GM19324 (cell line): ENCODE results near the gene CLRN2.
"Not testable (repeated sequence)": the region's sequence is repeated elsewhere in the genome, so short reads cannot be mapped to it uniquely, and the experiment has no call there.

Experiments used
- ATAC-seq: cut with Tn5 transposase; IDR thresholded peaks from one replicate; pipeline ENCODE4 v1.9.1; 2021; ENCODE audit warnings: mild to moderate bottlenecking, moderate library complexity; ENCODE audit not compliant: unreplicated experiment, low FRiP score

The CLRN2 gene

DNA sequence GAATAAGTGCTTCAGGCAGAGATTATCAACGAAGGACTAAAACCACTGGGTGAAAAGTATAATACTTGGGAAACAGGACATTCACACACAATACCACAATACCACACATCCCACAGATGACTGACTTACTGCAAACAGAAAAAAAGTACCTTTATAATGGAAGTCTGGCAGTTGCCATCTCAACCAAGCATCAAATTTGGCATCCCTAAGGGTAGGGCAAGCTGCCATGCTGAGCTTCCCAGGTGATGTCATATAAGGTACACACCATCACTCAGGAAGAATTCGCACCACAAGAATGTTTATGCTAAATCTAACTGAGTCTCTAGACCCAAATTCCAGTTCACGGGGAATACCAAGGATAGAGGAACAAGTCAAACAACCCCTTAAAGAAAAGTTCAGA is 12.2 kb upstream of the CLRN2 start:
- ATAC-seq, result no peak

DNA sequence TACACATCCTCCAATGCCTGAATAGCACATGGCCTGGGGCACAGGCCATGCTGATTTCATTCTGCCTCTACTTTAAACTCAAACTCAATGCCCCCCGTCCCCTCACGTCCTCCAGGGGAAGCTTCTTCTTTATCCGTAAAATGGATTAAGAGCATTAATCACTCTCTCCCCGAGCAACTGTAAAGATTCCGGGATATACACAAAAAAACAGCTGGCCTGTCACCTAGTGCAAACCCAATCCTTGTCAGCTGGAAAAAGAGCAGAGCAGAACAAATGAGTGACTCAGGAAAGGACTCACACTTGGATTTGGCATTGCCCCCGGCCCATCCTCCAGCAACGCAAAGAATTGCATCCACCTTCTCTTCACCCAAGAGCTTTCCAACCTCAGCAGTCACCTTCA is 10.9 kb upstream of the CLRN2 start:
- no peak for ATAC-seq

DNA sequence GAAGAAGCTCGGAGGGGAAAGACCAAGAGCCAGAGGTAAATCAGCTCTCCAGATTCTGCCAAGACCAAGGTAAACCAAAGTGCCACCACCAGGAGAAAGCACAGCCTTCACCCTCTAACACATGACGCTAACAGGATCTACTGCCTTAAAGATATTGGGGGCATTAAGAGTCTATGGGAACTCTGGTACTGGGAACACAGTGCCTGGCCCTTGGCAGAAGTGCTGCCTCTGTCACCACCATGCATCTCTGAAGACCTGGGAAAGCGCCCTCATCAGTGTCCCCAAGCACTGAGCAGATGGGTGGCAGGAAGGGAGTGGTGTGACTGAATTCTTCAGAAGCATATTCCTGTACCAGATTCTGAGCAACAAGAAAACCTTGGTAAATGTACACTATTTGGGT is 4.4 kb upstream of the CLRN2 start:
- ATAC-seq, result no peak

DNA sequence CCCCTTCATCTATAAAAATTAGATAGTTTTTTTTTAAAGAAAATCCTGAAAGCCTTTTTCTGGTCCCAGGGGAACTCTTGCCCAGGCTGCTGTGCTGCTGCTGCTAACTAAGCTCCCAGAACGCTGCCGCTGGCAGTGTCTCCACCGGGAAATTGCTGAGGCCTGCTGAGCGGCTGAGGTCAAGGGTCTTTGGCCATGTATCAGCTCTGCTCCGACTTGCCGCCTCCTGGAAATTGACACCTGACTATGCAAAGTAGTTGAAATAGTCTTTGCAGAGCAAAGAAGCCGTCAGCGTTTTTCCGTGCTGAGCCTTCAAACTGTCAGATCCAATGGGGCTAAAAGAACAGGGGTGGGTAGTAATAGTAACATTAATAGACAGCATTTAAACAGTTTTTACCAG is 3.9 kb upstream of the CLRN2 start:
- ATAC-seq, result no peak

DNA sequence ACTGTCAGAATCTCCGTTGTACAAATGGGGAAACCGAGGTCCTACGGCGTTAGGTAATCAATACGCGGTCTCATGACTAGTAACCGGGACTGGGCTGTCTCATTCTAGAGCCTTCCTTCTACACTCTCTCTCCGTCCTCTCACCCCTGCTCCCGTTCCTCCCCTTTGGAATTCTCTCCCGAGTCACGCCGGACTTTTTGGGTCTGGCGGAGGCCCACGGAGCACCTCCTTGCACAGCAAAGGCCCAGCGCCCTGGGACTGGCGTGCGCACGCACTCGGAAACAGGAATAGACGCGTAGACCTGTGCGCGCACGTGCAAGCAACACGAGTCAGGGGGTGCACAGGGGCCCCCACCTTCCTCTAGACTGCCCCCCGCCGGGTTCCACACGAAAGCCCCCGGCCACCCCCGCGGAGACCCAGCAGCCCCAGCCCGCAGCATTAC is 3.4 kb upstream of the CLRN2 start:
- peak; percentile 58 for ATAC-seq

DNA sequence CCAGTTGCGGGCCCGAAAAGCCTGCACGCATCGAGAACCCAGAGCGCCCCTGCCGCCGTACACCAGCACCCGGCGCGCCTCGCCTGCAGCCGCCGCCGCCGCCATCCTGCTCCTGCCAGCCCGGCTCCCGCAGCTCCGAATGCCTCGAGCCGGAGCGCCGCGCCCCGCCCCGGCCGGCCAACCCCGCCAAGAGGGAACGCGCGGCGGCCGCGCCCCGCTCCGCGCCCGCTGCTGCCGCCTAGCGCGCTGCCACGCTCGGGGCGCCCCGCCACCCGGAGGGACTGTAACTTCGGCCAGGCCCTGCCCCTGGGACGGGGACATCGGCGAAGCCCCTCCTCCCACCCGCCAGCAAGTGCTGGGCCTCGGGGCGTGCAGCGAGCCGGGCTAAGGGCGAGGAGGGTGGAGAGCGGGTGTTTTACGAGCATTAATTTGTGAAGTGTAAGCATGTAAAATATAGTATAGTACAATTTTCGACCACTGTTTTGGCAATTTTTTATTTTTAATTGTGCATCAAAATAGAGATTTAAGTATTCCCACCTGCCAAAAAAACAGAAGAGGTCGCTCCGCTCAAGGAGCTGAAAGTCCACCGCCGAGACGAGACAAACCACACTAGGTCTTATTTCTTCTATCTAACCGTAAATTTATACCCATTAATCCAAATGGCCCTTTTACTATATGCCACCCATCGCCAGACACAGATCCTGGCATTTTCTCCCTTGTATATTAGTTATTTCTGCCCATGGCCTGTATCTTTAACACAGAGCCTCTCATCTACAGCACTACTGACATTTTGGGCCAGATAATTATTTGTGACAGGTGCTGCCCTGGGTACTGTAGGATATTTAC is 2.8 kb upstream of the CLRN2 start, which contains the start of gene QDPR:
QDPR (minus strand) TSS at position 141 of the 846 bp plus-strand sequence; CDS start at position 105, 36 bp downstream.
- peak; percentile 98 for ATAC-seq

DNA sequence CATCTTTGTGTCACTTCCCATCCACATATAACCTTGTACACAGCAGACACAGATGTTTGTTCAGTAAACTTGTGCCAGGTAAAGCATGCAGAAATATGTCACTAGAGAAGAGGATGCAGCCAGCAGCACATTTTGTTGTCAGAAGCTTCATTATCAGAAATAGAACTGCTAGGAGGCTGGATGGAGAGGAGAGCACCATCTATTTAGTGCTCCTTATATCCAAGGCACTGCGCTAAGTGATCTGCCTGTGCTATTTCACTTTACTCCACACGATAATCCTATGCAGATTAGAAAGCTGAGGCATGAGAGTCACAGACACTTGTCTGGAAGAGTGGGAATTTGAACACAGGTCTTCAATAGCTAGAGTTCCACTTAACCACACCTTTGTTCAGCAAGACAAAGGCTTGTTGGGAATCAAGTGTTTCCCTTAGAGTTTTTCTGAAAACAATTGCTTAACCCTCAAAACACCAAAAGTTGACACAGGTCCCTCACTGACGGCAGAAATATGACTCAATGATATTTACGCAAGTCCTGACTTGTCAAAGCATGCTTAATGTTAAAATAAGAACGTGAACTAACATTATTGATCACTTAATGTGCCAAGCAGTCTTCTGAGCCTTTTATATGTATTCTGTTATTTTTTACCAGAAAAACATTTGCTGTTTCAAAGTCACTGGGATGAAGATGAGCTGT is 1.8 kb upstream of the CLRN2 start:
- ATAC-seq, result no peak

DNA sequence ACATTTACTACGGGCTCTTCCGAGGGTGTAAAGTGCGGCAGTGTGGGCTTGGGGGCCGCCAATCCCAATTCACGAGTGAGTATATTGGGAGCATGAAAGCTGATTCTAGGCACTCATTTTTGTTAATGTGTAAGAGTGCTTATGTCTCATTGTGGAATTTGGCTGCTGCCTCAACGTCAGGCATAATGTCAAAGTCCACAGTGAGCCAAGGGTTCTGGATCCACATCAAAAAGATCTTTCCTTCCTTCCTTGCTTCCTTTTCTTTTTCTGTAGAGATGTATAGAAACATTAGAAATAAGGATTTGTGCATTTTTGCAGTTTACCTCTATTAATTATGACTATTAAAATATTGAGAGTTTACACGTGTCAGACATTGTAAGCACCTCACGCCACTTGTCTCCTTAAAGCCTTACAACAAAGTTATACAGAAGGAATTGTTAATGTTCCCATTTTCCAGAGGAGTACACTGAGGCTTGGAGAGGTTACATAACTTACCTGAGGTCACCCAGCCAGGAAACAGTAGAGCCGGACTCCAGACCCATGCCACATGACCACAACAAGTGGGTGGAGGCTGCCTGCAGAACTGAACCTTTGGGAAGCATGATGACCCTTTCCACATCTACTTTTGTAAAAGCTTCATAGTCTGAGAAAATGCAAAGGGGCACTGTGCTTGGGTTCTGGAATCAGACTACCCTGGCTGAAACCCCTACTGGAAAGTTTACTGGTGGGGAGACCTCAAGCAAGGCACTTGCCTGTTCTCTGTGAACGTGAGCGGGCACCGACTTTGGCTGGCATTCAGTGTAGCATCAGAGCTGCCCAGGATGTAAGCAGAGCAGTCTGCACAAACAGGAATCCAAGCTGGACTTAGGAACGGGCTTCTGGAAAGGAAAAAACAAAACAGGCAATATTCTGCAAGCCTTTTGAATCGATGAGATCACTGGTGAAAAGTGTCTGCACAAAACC is 761 bp downstream of the CLRN2 start:
- ATAC-seq, result no peak

DNA sequence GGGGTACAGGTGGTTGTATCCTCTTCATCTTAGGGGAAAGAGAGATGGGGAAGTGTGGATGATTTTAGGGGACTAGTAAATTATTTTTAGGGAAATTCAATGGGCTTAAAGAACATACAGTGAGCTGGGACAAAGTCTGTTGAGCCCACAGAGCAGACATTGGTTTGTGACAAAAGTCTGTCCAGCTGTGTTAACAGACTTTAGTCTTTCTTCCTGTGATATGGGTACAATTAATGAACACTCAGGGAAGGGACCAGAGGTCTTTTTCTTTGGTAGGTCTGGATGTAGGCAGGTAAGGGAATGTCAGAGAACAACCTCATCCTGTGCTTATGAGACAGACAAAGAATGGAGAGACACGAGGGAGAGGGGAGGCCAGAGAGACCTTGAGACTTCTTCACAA is 2.0 kb downstream of the CLRN2 start:
- ATAC-seq, result no peak

DNA sequence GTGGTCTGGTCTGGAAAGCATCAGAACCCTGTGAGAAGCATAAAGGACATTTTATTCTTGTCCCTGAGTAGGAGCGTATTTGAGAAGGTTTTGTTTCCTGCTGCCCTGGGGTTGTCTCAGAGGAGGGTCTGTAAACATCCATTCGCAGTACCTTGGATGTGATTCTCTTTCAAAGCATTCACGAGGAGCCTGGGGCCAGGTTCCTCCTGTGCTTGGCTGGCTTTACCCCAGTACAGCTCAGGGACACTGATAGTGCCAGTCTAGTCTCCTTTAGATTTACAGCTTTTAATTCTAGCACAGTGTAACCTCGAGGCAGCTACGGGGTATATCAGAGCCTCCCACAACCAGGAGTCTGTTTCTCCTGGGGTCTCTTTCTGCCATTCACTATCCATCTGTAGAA is 2.7 kb downstream of the CLRN2 start:
- ATAC-seq, result no peak

DNA sequence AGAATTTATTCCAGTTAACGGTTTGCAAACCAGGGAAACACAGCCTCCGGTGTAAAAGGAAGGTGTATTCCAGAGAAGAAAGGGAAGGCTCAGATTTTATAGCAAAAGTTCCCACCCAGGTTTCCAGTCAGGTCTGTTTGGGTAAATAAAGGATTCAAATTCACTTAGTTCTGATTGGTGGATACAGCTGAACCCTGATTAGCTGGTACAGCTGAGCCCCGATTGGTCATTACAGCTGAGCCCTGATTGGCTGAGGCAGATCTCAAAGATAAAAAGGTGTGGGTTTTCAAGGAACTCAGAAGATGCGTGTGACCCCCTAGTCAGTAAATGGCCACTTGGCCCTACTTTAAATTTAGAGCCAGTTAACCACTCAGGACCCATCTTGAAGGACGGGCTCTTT is 6.6 kb downstream of the CLRN2 start:
- no peak for ATAC-seq

DNA sequence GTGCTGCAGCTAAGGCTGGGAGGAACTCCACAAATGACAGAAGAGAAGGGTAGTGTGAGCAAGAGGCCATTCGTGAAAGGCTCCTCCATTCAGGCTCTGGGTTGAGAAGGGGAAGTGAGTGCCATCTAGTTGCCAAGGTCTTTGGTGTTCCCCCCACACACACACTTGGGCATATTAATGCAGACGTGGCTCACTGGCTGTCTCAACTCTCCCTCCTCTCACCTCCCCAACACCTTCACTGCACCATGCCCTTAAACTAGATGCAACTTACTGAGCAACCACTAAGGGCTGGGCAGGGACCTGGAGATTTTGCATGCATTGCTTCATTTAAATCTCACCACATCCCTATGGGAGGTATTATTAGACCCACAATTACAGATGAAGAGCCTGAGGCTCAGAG is 8.7 kb downstream of the CLRN2 start:
- ATAC-seq, result no peak

DNA sequence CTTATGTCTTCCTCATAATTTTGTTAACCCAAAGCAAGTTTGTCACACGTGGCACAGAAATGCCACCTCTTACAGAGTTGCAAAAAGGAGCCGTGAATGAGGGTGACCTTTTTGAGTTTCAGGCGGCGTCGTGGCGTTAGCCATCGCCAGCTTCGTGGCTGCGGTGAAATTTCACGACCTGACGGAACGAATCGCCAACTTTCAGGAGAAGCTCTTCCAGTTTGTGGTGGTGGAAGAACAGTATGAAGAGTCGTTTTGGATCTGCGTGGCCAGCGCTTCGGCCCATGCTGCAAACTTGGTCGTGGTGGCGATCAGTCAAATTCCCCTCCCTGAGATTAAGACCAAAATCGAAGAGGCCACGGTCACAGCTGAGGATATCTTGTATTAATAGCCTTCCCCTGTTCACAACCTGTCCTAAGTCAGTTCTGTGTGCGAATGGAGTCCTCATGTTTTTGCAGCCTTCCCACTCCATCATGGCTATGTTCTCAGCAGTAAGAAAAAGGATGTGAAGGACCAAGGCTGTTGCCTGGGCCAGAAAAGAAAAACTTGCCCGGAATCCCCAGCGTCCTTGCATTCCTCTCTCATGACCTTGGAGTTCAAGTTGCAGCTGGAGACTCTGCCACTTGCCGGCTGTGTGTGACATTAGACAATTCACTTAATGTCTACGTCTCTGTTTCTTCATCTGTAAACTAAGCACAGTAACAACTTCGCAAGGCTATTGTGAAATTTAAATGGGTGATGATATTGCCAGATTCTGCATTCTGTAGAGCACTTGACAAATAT is 11.9 kb downstream of the CLRN2 start:
- ATAC-seq, result no peak

DNA sequence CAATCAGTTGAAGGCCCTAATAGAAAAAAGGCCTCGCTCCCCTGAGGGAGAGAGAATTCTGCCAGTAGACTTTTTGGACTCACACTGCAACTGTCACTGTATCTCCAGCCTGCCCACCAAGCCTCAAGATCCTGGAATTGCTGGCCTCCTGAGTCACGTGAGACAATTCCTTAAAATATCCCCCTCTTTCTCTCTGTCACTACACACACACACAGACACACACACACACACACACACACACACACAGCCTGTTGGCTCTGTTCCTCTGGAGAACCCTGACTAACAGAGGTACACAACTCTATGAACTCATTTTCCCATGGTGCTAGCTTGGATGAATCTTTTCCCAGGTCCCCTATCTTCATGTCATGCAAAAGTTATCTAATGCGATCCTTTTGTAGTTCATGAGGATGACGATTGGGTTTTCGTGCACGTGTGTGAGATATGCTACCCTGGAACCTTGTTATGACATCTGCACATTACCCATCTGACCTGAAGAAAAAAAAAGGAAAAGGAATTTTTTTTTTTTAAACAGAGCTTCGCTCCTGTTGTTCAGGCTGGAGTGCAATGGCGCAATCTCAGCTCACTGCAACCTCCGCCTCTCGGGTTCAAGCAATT is 13.7 kb downstream of the CLRN2 start:
- ATAC-seq, result no peak

DNA sequence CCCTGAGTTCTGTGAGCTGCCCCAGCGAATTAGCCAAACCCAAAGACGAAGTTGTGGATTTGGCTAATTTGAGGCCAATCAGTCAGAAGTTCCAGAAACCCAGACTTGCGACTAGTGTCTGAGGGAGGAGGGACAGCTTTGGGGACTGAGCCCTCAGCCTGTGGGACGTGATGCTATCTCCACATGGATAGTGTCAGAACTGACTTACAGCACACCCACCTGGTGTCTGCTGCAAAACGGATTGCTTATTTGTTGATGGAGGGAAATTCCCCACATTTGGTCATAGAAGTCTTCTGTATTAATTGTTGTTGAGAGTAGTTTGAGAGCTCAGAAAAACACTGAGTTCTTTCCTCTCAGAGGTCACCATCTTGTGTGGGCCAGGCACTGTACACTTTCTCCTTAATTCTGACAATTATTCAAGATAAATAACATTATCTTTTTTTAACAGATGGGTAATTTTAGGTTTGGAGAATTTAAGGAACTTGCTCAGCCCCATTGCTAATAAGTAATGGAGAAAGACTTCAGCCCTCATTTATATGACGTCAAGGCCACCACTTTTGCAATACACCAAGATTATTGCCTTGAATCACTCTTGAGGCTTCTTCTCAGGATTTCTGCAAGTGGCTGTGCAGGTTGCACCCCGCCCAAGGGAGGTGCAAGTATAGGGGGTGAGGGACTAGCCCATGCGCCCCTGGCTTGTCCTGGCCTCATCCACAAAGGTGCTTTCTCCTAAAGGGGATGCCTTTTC is 16.7 kb downstream of the CLRN2 start:
- ATAC-seq, result no peak

DNA sequence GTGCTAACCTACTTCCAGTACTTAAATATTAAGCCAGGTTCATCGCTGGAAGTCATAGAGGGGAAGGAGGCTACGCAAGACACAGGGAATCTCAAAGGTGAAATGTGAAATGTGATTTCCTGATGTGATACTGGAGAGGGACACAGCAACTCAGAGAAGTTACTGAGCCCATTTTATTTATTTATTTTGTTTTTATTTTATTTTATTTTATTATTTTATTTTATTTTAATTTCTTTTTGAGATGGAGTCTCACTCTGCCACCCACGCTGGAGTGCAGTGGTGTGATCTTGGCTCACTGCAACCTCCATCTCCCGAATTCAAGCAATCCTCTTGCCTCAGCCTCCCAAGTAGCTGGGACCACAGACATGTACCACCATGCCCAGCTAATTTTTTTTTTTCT is 19.7 kb downstream of the CLRN2 start:
- no peak for ATAC-seq

DNA sequence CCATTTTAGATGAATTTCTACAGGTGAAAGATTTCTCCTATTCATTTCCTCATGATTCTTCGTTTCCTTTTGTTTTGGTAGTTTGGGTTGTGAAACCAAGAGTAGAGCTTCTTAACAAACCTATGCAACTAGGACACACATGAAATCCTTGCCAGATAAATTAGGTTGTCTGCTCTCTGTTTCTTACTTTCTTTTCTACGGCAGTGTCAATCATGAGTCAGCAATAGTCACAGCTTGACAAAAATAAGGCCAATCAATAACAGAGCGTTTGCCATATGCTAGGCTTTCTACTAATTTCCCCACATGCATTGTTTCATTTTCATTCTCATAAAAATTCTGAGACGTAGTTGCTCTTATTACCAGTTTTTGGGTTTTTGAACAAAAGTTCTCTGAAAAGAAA is 20.3 kb downstream of the CLRN2 start:
- ATAC-seq, result peak; percentile 55

DNA sequence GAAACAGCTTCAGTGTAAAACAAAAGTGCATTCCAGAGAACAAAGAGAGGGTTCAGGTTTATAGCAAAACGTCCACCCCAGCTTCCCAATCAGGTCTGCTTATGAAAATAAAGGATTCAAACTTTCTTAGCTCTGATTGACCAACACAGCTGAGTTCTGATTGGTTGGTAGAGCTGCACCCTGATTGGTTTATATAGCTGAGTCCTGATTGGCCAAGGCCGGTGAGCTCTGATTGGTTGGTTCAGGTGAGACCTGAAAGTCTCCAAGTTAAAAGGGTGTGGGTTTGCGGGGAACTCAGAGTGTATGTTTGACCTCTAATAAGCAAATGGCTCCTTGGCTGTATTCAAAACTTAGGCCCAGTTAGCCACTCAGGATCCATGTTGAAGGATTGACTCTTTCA is 20.9 kb downstream of the CLRN2 start:
- no peak for ATAC-seq

DNA sequence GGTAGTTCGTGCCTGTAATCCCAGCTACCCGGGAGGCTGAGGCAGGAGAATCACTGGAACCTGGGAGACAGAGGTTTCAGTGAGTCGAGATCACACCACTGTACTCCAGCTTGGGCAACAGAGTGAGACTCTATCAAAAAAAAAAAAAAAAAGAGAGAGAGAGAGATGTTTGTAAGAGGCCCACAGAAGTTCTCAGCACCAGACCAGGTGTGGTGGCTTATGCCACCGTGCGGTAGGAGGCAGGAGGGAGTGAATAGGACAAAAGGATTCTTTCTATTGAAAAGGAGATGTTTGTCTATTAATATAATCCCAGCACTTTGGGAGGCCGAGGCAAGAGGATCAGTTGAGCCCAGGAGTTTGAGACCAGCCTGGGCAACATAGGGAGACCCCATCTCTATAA is 22.1 kb downstream of the CLRN2 start:
- ATAC-seq, result not testable (repeated sequence)
